ENCODE results near the gene AP1G2. TPM values are rescaled to one million over a fixed set of nuclear protein-coding genes. Genes with fewer than 3 reads are reported as not detected.

The AP1G2 gene
- polyA plus RNA-seq, 1 donor (not counting 4 experiments of a cell fraction or from before 2014, with no cell fraction given) = 119 TPM

- H2AFZ ChIP-seq (ENCODE audit: control insufficient read depth, low read length) = no peak overlapping the region
- TF ChIP-seq CTCF (optimal IDR thresholded peaks at IDR 0.05 in 1 of 3, IDR thresholded peaks at IDR 0.05 in 1 of 3, conservative IDR thresholded peaks at IDR 0.05 in 1 of 3; ENCODE audit: extremely low read depth in 1 of 3, insufficient read depth in 2 of 3, low read length in 3 of 3) (no peak), EZH2 (IDR thresholded peaks at IDR 0.05; ENCODE audit: low read length) (no peak)
- DNase-seq (ENCODE audit: low read depth, low spot score) (no peak), FAIRE-seq (no peak)
- H3K4me1 ChIP-seq (ENCODE audit: control insufficient read depth, extremely low read depth, insufficient read depth, low read length) = no peaks in the 10 kb centered on the region
- no peaks in the 10 kb centered on the region for H3K9me1 ChIP-seq (ENCODE audit: control insufficient read depth, extremely low read depth, insufficient read depth, low read length)
- no peak overlapping the region for H3K4me3 ChIP-seq (ENCODE audit: control insufficient read depth in 2 of 3, extremely low read depth in 1 of 3, insufficient read depth in 2 of 3, low read depth in 1 of 3, low read length in 3 of 3)
- H3K9me3 ChIP-seq (ENCODE audit: control insufficient read depth, low read depth, low read length) = no peaks in the 10 kb centered on the region
- no peaks in the 10 kb centered on the region for H4K20me1 ChIP-seq (ENCODE audit: control insufficient read depth, extremely low read depth, insufficient read depth, low read length)
- peaks cover 4% of the 10 kb centered on the region for H3K27me3 ChIP-seq (ENCODE audit: control insufficient read depth, extremely low read depth, insufficient read depth, low read length)
- H3K79me2 ChIP-seq (ENCODE audit: control insufficient read depth, insufficient read depth, low read length) = no peaks in the 10 kb centered on the region
- H3K27ac ChIP-seq (ENCODE audit: control insufficient read depth, insufficient read depth, low read length) = no peak overlapping the region
- dilution Hi-C loops (cut with MboI; ENCODE audit: extremely low pct_ligation_motif_present, low sequenced_read_pairs) = no loop called here
- no peak overlapping the region for H3K9ac ChIP-seq (ENCODE audit: control insufficient read depth, extremely low read depth, insufficient read depth, low read length)
- no peaks in the 10 kb centered on the region for H3K36me3 ChIP-seq (ENCODE audit: control insufficient read depth in 2 of 2, extremely low read depth in 1 of 2, insufficient read depth in 2 of 2, low read length in 2 of 2)
- no peak overlapping the region for H3K4me2 ChIP-seq (ENCODE audit: control insufficient read depth, extremely low read depth, insufficient read depth, low read depth, low read length)
Observed at GRCh38 chr14:23612802-23613201, 45.2 kb upstream of the AP1G2 start.

- Histone ChIP-seq H3K4me3 (ENCODE audit: control insufficient read depth in 2 of 3, extremely low read depth in 1 of 3, insufficient read depth in 2 of 3, low read depth in 1 of 3, low read length in 3 of 3) (no peak overlapping the region), H2AFZ (ENCODE audit: control insufficient read depth, low read length) (no peak overlapping the region), H3K27ac (ENCODE audit: control insufficient read depth, insufficient read depth, low read length) (no peak overlapping the region), H3K9me3 (ENCODE audit: control insufficient read depth, low read depth, low read length) (no peaks in the 10 kb centered on the region), H3K4me2 (ENCODE audit: control insufficient read depth, extremely low read depth, insufficient read depth, low read depth, low read length) (no peak overlapping the region), H3K9me1 (ENCODE audit: control insufficient read depth, extremely low read depth, insufficient read depth, low read length) (no peaks in the 10 kb centered on the region), H3K4me1 (ENCODE audit: control insufficient read depth, extremely low read depth, insufficient read depth, low read length) (no peaks in the 10 kb centered on the region), H4K20me1 (ENCODE audit: control insufficient read depth, extremely low read depth, insufficient read depth, low read length) (no peaks in the 10 kb centered on the region), H3K27me3 (ENCODE audit: control insufficient read depth, extremely low read depth, insufficient read depth, low read length) (peaks cover 4% of the 10 kb centered on the region), H3K36me3 (ENCODE audit: control insufficient read depth in 2 of 2, extremely low read depth in 1 of 2, insufficient read depth in 2 of 2, low read length in 2 of 2) (no peaks in the 10 kb centered on the region), H3K9ac (ENCODE audit: control insufficient read depth, extremely low read depth, insufficient read depth, low read length) (no peak overlapping the region), H3K79me2 (ENCODE audit: control insufficient read depth, insufficient read depth, low read length) (no peaks in the 10 kb centered on the region)
- DNase-seq (ENCODE audit: low read depth, low spot score) (no peak), FAIRE-seq (no peak)
- dilution Hi-C loops (cut with MboI; ENCODE audit: extremely low pct_ligation_motif_present, low sequenced_read_pairs) = no loop called here
- TF ChIP-seq EZH2 (IDR thresholded peaks at IDR 0.05; ENCODE audit: low read length) (no peak), CTCF (optimal IDR thresholded peaks at IDR 0.05 in 1 of 3, IDR thresholded peaks at IDR 0.05 in 1 of 3, conservative IDR thresholded peaks at IDR 0.05 in 1 of 3; ENCODE audit: extremely low read depth in 1 of 3, insufficient read depth in 2 of 3, low read length in 3 of 3) (no peak)
Observed at GRCh38 chr14:23612354-23612732, 44.8 kb upstream of the AP1G2 start.

Data from keratinocyte (primary cell).